ENCODE measurements around the gene PAQR3.

PAQR3 gene

GRCh38 chr4:78938868-78939666, at the start of gene PAQR3:
Gene PAQR3, minus strand, starts transcription at chr4:78939438. Its CDS starts 214 bp downstream, at chr4:78939224.
- no peak for DNase-seq (ENCODE audit: low read depth, low spot score)

GRCh38 chr4:78987683-78988082, 48.4 kb upstream of the PAQR3 start:
- DNase-seq (ENCODE audit: low read depth, low spot score), result no peak

- DNase-seq (ENCODE audit: low read depth, low spot score), result no peak
Measured at GRCh38 chr4:78984593-78984992, 45.4 kb upstream of the PAQR3 start.

GRCh38 chr4:78975865-78976264, 36.6 kb upstream of the PAQR3 start:
- no peak for DNase-seq (ENCODE audit: low read depth, low spot score)

GRCh38 chr4:78971776-78972175, 32.5 kb upstream of the PAQR3 start:
- no peak for DNase-seq (ENCODE audit: low read depth, low spot score)

- no peak for DNase-seq (ENCODE audit: low read depth, low spot score)
Measured at GRCh38 chr4:78971326-78971725, 32.1 kb upstream of the PAQR3 start.

GRCh38 chr4:78962597-78963115, 23.4 kb upstream of the PAQR3 start:
- no peak for DNase-seq (ENCODE audit: low read depth, low spot score)

- no peak for DNase-seq (ENCODE audit: low read depth, low spot score)
Measured at GRCh38 chr4:78960926-78961325, 21.7 kb upstream of the PAQR3 start.

GRCh38 chr4:78956975-78957374, 17.7 kb upstream of the PAQR3 start:
- DNase-seq (ENCODE audit: low read depth, low spot score), result no peak

- DNase-seq (ENCODE audit: low read depth, low spot score), result no peak
Measured at GRCh38 chr4:78953769-78954666, 14.8 kb upstream of the PAQR3 start.

- no peak for DNase-seq (ENCODE audit: low read depth, low spot score)
Measured at GRCh38 chr4:78953231-78953630, 14.0 kb upstream of the PAQR3 start.

GRCh38 chr4:78951862-78952472, 12.7 kb upstream of the PAQR3 start:
- no peak for DNase-seq (ENCODE audit: low read depth, low spot score)

GRCh38 chr4:78949735-78950134, 10.5 kb upstream of the PAQR3 start:
- no peak for DNase-seq (ENCODE audit: low read depth, low spot score)

- no peak for DNase-seq (ENCODE audit: low read depth, low spot score)
Measured at GRCh38 chr4:78945651-78946179, 6.5 kb upstream of the PAQR3 start.

- no peak for DNase-seq (ENCODE audit: low read depth, low spot score)
Measured at GRCh38 chr4:78944381-78944780, 5.1 kb upstream of the PAQR3 start.

GRCh38 chr4:78940752-78941151, 1.5 kb upstream of the PAQR3 start:
- no peak for DNase-seq (ENCODE audit: low read depth, low spot score)

- no peak for DNase-seq (ENCODE audit: low read depth, low spot score)
Measured at GRCh38 chr4:78939667-78940008, 400 bp upstream of the PAQR3 start.

GRCh38 chr4:78938474-78938867, 767 bp downstream of the PAQR3 start:
- no peak for DNase-seq (ENCODE audit: low read depth, low spot score)

- DNase-seq (ENCODE audit: low read depth, low spot score), result no peak
Measured at GRCh38 chr4:78937837-78938236, 1.4 kb downstream of the PAQR3 start.

GRCh38 chr4:78936989-78937388, 2.2 kb downstream of the PAQR3 start:
- DNase-seq (ENCODE audit: low read depth, low spot score), result no peak

- no peak for DNase-seq (ENCODE audit: low read depth, low spot score)
Measured at GRCh38 chr4:78930016-78930629, 9.1 kb downstream of the PAQR3 start.
